ENCODE measurements around the gene TRAP1. TPM values are rescaled to one million over a fixed set of nuclear protein-coding genes. Genes with fewer than 3 reads are reported as not detected.

TRAP1 gene
- total RNA-seq, 1 experiment from 2014 or later: 274 TPM

DNA sequence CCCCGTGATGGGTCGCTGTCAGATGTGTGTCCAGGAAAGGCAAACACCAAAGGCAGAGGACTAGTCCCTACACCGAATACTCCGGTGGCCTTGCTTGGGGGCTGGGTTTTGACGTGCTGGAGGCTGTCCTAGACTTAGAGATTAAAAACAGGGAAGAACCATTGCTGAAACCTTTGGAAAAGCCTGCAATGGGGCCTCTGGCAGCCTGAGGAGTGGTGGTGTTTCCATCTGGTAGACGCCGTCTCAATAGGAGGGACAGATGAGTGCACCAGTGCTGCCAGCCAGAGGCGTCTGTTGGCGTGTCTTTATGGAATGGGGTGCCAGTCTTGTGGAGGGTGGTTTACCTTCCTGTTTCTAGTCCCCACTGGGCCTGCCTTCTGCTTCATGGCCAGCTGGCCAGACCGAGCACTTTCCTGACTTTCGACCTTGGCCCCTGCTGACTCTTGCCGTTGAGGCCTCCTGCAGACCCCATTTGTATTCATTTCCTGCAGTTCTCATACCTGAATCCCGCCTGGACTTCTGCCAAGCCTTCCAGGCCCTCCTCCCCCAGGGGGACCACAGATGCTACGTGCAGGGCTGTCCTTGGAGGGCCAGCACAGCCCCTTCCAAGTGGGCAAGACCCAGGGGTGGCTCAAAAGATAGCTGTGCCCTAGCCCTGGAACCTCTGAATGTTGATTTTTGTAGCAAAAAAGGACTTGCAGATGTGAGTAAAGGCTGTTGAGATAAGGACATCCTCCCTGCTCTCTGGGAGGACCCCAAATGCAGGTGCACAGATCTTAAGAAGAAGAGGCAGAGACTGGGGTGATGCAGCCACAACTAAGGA lies 64.7 kb downstream of the TRAP1 start:
- Mint-ChIP-seq H3K27me3 (ENCODE audit: insufficient read depth, unreplicated experiment) (no peaks in the 10 kb centered on the region), H3K4me1 (ENCODE audit: insufficient read depth, unreplicated experiment) (no peaks in the 10 kb centered on the region), H3K4me3 (ENCODE audit: unreplicated experiment) (no peak overlapping the region), H3K27ac (ENCODE audit: low read depth, unreplicated experiment) (no peak overlapping the region), H3K36me3 (ENCODE audit: insufficient read depth, unreplicated experiment) (peaks cover 27% of the 10 kb centered on the region), H3K9me3 (ENCODE audit: unreplicated experiment) (no peaks in the 10 kb centered on the region)
- intact Hi-C loops (cut with micrococcal nuclease): no loop called here
- no TSS peak for BruUV-seq (replicated peaks)
- ChIA-PET CTCF (interaction anchor here (0.6 kb wide), 1 partner anchor 22 kb away, joined by 3 read pairs; no protein-coding TSS in a partner anchor), POLR2A (no interaction called here)
- TF ChIP-seq, protein P1, sequence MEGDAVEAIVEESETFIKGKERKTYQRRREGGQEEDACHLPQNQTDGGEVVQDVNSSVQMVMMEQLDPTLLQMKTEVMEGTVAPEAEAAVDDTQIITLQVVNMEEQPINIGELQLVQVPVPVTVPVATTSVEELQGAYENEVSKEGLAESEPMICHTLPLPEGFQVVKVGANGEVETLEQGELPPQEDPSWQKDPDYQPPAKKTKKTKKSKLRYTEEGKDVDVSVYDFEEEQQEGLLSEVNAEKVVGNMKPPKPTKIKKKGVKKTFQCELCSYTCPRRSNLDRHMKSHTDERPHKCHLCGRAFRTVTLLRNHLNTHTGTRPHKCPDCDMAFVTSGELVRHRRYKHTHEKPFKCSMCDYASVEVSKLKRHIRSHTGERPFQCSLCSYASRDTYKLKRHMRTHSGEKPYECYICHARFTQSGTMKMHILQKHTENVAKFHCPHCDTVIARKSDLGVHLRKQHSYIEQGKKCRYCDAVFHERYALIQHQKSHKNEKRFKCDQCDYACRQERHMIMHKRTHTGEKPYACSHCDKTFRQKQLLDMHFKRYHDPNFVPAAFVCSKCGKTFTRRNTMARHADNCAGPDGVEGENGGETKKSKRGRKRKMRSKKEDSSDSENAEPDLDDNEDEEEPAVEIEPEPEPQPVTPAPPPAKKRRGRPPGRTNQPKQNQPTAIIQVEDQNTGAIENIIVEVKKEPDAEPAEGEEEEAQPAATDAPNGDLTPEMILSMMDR (IDR thresholded peaks at IDR 0.05; ENCODE audit: unreplicated experiment): no peak
- no peak for DNase-seq (ENCODE audit: unreplicated experiment)

- no peaks in the 10 kb centered on the region for H3K27me3 Mint-ChIP-seq (ENCODE audit: insufficient read depth, unreplicated experiment)
- no peaks in the 10 kb centered on the region for H3K9me3 Mint-ChIP-seq (ENCODE audit: unreplicated experiment)
- TF ChIP-seq, protein P1 (IDR thresholded peaks at IDR 0.05; ENCODE audit: unreplicated experiment): no peak
- peaks cover 18% of the 10 kb centered on the region for H3K36me3 Mint-ChIP-seq (ENCODE audit: insufficient read depth, unreplicated experiment)
- peak overlapping the region; percentile 68 for H3K27ac Mint-ChIP-seq (ENCODE audit: low read depth, unreplicated experiment)
- no peak for DNase-seq (ENCODE audit: unreplicated experiment)
- no TSS peak for BruUV-seq (replicated peaks)
- no peak overlapping the region for H3K4me3 Mint-ChIP-seq (ENCODE audit: unreplicated experiment)
- peaks cover under 1% of the 10 kb centered on the region for H3K4me1 Mint-ChIP-seq (ENCODE audit: insufficient read depth, unreplicated experiment)
- CTCF ChIA-PET: interaction anchor here (0.6 to 0.7 kb wide), 2 partner anchors 23 to 394 kb away, joined by 3 read pairs; no protein-coding TSS in a partner anchor
- intact Hi-C loops (cut with micrococcal nuclease): no loop called here
- POLR2A ChIA-PET: no interaction called here
These were observed 65.6 kb downstream of the TRAP1 start for GRCh38 chr16:3651461-3652372.

DNA sequence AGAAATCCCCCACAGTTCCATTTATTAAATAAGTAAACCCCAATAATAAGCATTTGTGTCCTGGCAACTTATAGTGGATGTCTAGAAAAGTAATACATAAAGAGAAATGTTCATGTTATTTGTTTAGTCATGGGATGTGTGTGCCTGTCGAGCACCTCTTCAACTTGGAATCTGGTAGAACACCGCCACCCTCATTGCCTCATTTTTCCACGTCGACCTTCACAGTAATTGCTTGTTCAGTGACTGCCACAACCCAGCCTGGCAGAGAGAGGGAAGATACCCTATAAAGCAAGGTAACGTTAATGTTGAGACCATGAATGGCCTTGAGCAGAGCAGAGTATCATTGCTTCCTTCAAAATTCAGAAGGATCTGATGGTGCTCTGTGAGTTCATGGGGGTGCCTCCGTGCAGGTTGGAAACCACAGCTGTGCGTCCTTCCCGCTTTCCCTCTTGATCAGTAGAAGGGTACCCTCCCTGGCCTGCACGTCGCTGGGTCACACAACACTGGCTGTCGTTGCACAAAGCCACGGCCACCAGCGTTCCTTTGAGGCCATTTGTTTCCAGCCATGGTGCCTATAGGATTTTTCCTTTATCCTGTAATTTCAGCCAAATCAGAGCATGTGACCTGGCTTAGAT lies 66.6 kb downstream of the TRAP1 start:
- POLR2A ChIA-PET: no interaction called here
- CTCF ChIA-PET: no interaction called here
- H3K27ac Mint-ChIP-seq (ENCODE audit: low read depth, unreplicated experiment): no peak overlapping the region

More for the DNA sequence above, 66.6 kb downstream of the TRAP1 start:
- DNase-seq (ENCODE audit: unreplicated experiment): no peak
- TF ChIP-seq, protein P1 (IDR thresholded peaks at IDR 0.05; ENCODE audit: unreplicated experiment): no peak
- no TSS peak for BruUV-seq (replicated peaks)
- Mint-ChIP-seq H3K36me3 (ENCODE audit: insufficient read depth, unreplicated experiment) (peaks cover 18% of the 10 kb centered on the region), H3K4me1 (ENCODE audit: insufficient read depth, unreplicated experiment) (peaks cover 8% of the 10 kb centered on the region), H3K4me3 (ENCODE audit: unreplicated experiment) (no peak overlapping the region), H3K9me3 (ENCODE audit: unreplicated experiment) (no peaks in the 10 kb centered on the region), H3K27me3 (ENCODE audit: insufficient read depth, unreplicated experiment) (no peaks in the 10 kb centered on the region)
- intact Hi-C loops (cut with micrococcal nuclease): no loop called here

Measured in MCF 10A (cell line).